ENCODE data around the gene PPARA.

PPARA gene

GRCh38 chr22:46280999-46281623 lies 130.8 kb downstream of the PPARA start:
- no peak for DNase-seq

- no peak for DNase-seq
These were observed 131.7 kb downstream of the PPARA start for GRCh38 chr22:46281866-46282678.

GRCh38 chr22:46286006-46286405 lies 135.7 kb downstream of the PPARA start:
- no peak for DNase-seq

- DNase-seq, result no peak
These were observed 136.9 kb downstream of the PPARA start for GRCh38 chr22:46286941-46287872.

- DNase-seq, result no peak
These were observed 137.8 kb downstream of the PPARA start for GRCh38 chr22:46287873-46288751.

- DNase-seq, result no peak
These were observed 138.5 kb downstream of the PPARA start for GRCh38 chr22:46288846-46289243.

GRCh38 chr22:46289244-46289891 lies 139.0 kb downstream of the PPARA start:
- no peak for DNase-seq

- DNase-seq, result no peak
These were observed 140.0 kb downstream of the PPARA start for GRCh38 chr22:46290121-46290842.

- no peak for DNase-seq
These were observed 140.8 kb downstream of the PPARA start for GRCh38 chr22:46290843-46291785.

GRCh38 chr22:46292173-46292572 lies 141.8 kb downstream of the PPARA start:
- no peak for DNase-seq

- DNase-seq, result no peak
These were observed 142.4 kb downstream of the PPARA start for GRCh38 chr22:46292732-46293131.
